ENCODE measurements around the gene PPP4R3A.

- TF ChIP-seq CTCF (IDR thresholded peaks at IDR 0.05) (no peak), POLR2A (IDR thresholded peaks at IDR 0.05) (no peak)
Observed at GRCh38 chr14:91548108-91548507, 38.0 kb upstream of the PPP4R3A start.

Data from heart left ventricle (tissue), 13 donors.